Retinal pigment epithelial cell (primary cell): ENCODE results near the gene AAK1.

ENCODE experiments used
- DNase-seq: peaks from one replicate; pipeline ENCODE4 v3.0.0-alpha.2; 2010; ENCODE audit warnings: low read depth
- H3K4me3 ChIP-seq: 2 replicates; pipeline ENCODE4 v1.5.1; 2011; ENCODE audit warnings: mild to moderate bottlenecking, low read length, control low read depth, moderate library complexity
- TF ChIP-seq, protein P1 (sequence below): conservative IDR thresholded peaks from 2 replicates; pipeline ENCODE4 v1.5.1; 2011; ENCODE audit warnings: low read depth, low read length, control low read depth, inconsistent platforms

AAK1 gene

DNA sequence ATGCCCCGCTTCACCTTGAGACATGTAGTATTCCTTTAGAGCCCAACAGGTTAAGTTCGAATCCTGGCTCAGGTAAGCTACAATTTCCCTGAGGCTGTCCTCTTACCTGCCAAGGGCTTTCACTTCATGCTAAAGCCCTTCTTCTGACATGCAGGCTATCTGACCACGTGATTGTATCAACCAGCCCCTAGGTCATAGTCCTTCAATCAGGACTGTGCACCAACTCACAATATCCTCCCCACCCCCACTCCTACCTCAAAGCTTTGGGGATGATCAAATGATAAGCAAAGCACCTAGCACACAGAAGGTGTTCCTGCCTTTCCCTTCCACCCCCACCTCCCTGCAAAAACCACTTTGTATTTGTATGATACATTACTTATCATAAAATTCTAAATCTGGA is 78.9 kb downstream of the AAK1 start:
- H3K4me3 ChIP-seq, result no peak overlapping the region
- no peak for DNase-seq
- TF ChIP-seq, protein P1, sequence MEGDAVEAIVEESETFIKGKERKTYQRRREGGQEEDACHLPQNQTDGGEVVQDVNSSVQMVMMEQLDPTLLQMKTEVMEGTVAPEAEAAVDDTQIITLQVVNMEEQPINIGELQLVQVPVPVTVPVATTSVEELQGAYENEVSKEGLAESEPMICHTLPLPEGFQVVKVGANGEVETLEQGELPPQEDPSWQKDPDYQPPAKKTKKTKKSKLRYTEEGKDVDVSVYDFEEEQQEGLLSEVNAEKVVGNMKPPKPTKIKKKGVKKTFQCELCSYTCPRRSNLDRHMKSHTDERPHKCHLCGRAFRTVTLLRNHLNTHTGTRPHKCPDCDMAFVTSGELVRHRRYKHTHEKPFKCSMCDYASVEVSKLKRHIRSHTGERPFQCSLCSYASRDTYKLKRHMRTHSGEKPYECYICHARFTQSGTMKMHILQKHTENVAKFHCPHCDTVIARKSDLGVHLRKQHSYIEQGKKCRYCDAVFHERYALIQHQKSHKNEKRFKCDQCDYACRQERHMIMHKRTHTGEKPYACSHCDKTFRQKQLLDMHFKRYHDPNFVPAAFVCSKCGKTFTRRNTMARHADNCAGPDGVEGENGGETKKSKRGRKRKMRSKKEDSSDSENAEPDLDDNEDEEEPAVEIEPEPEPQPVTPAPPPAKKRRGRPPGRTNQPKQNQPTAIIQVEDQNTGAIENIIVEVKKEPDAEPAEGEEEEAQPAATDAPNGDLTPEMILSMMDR, result no peak

DNA sequence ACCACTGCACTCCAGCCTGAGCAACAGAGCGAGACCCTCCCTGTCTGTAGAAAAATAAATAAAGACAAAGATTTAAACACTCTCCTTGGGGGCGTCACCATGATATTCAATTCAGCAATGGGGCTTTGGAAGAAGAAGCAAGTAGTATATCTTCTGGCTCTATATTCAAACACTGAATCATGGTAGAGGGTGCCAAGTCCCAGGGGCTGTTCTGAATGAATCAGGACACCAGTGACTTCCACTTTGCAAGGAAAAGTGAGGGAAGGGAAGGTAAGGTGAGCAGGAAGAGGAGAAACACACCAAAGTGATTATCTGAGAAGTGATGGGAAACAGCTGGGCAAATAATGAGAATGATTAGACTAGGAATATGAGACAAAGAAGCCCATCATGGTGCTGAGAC is 80.5 kb downstream of the AAK1 start:
- no peak overlapping the region for H3K4me3 ChIP-seq
- DNase-seq, result no peak
- TF ChIP-seq, protein P1, result no peak

DNA sequence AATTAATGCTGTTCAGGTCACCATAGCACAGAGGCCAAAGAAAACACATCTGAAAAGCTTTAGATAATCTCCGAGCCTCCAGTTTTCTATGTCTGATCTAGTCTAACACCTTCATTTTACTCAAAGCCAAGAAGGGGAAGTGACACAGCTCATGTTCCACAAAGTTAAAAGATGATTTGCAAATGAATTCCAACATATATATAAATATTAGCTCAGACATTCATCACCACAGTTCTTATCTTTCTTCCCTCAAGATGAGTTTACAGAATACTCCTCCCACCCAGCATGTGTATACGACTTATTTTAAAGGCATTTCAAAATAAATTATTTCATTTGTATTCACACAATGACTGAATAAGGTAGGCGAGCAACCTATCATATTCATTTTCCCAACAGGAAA is 82.4 kb downstream of the AAK1 start:
- TF ChIP-seq, protein P1, result no peak
- no peak for DNase-seq
- H3K4me3 ChIP-seq, result no peak overlapping the region

DNA sequence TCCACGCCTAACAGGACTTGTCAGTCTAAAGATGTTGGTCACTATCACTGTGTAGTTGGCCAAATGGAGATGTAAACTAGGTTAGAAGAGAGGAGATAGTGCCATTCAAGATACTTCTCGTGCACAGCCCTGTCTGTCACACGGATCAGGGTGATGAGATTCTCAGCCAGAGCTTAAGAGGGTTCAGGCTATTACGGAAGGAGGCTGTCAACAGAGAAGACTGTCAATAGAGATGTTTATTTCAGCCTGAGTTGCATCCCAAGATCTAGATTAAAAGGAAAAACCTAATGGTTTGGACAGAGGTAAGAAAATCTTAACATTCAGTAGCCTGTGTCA is 83.4 kb downstream of the AAK1 start:
- no peak overlapping the region for H3K4me3 ChIP-seq
- no peak for DNase-seq
- TF ChIP-seq, protein P1, result no peak

DNA sequence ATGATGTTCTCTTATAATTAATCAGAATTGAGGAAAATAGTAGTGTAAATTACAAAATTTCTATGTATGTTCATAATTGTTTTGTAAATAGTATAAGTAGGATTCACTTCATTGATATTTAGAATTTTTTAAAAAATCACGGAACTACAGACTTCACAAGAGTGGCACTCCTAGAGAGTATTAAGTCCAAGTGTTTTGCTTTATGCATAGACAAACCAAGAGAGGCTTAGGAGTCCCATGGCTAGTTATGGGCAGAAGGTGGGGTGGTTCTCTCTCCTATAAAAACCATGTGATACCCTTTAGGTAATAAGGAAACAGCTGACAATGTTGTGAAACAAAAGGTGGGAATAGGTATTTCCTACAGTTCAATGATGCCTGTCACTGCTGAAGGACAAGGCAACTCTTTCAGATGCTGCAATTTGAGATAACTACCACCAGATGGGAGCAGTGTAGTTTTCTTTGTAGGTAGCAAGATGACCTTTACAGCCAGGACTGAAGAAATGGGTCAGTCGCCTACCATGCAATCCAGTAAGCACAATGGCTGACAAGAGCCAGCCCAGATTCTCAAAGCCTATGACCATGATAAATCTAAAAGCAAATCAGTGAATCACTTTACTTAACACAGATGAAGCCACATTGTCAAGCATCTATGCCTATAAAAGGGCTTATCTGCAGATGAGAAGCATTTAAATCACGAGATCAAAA is 83.9 kb downstream of the AAK1 start:
- no peak overlapping the region for H3K4me3 ChIP-seq
- no peak for DNase-seq
- TF ChIP-seq, protein P1, result peak; percentile 72

DNA sequence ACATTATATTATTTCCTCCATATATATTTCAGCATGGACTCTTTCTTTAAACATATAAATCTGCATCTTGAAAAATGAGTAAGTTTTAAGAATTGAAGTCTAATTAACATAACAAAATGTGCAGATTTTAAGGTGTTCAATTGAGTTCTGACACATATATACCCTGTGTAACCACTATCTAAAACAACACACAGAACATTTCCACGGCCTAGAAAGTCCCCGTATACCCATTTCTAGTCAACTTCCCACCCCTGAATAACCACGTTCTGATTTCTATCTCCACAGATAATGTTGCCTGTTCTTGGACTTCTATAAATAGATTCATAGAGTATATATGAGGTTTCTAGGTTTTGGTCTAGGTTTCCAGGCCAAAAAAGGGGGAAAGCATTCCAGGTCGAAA is 87.5 kb downstream of the AAK1 start:
- no peak for DNase-seq
- no peak overlapping the region for H3K4me3 ChIP-seq
- TF ChIP-seq, protein P1, result no peak

DNA sequence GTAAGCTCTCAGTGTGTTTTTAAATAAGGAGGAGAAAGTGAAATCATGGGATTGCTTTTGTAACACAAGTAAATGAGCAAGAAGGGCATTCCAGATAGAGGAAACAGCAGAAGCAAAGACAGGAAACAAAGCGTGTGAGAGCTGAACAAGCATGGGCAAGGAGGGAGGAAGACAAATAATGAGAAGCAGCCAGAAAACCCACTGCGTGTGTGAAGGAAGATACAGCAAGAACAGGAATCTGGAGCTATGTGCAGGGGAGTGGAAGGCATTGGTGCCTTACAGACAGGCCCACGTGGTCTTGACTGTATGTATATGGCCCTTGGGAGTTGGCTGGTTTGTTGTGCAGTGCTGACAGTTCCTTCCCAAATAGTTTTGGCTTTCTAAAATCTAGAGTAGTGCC is 88.6 kb downstream of the AAK1 start:
- no peak for DNase-seq
- no peak overlapping the region for H3K4me3 ChIP-seq
- TF ChIP-seq, protein P1, result no peak
